Upper lobe of right lung (tissue), 1 donor: ENCODE data around the gene SENP8. TPM values are rescaled to one million over a fixed set of nuclear protein-coding genes. Genes with fewer than 3 reads are reported as not detected.
A peak's percentile ranks its signal among the peaks of the same experiment; 100 is the strongest.

Experiments used
- ATAC-seq: fragments of 200-7000 bp; cut with Tn5 transposase; one replicate; pipeline ENCODE4 v1.9.1; 2020; ENCODE audit warnings: mild to moderate bottlenecking, moderate library complexity
- DNase-seq: peaks from one replicate; pipeline ENCODE4 v3.0.0-alpha.2; 2020
- H3K27ac ChIP-seq: fragments of 200-600 bp; one replicate; pipeline ENCODE4 v1.8.0; 2022
- H3K27me3 ChIP-seq: fragments of 200-600 bp; one replicate; pipeline ENCODE4 v1.8.0; 2022; ENCODE audit warnings: mild to moderate bottlenecking
- H3K36me3 ChIP-seq: fragments of 200-600 bp; one replicate; pipeline ENCODE4 v1.8.0; 2022
- H3K4me1 ChIP-seq: fragments of 200-600 bp; one replicate; pipeline ENCODE4 v1.8.0; 2022
- H3K4me3 ChIP-seq: fragments of 200-600 bp; one replicate; pipeline ENCODE4 v1.8.0; 2022; ENCODE audit warnings: mild to moderate bottlenecking
- H3K9me3 ChIP-seq: fragments of 200-600 bp; one replicate; pipeline ENCODE4 v1.8.0; 2022
- intact Hi-C: fragments of 100-400 bp; cut with DNase I; formaldehyde crosslinking; loops from one replicate; pipeline ENCODE4 v1.11.0; 2022
- total RNA-seq: library from RNA; stranded (reverse); fragmentation: NEBNext Ultra II Directional; extraction: Animal tissue kit (Norgen Biotek cat#: 25700); gene quantifications from one replicate; pipeline ENCODE4 v1.2.1, GENCODE V29; 2021
- TF ChIP-seq, protein P1 (sequence below): fragments of 200-600 bp; IDR thresholded peaks from one replicate; pipeline ENCODE4 v1.8.0; 2022; ENCODE audit warnings: antibody characterized with exemption
- donor health status: DM: no; HTN: yes; CAD: no; lungs with severe emphysema.

SENP8 gene
- total RNA-seq, 1 donor from 2014 or later, result 3.3 TPM

DNA sequence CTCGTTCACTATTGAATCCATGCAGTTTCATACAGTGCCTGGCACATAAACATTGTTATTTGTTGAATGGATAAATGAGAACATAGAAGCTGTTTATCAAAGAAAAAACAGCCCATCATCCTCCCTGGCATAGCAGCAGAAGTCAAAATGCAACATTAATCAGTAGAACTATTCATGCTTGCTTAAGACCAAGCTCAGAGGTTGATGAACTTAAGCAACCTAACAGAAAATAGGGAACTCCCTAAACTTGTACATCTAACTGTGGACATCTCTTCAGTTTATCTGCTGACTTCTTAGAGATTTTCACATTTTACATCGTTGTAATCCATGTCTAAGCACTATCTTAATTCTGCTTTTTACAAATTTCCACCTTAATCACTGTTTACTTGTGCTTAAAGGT is 29.2 kb downstream of the SENP8 start:
- Histone ChIP-seq H3K27me3 (no peaks in the 10 kb centered on the region), H3K9me3 (no peaks in the 10 kb centered on the region), H3K4me1 (no peaks in the 10 kb centered on the region), H3K36me3 (no peaks in the 10 kb centered on the region), H3K4me3 (no peak overlapping the region), H3K27ac (no peak overlapping the region)
- ATAC-seq, result peak; percentile 20
- DNase-seq, result no peak
- TF ChIP-seq, protein P1, sequence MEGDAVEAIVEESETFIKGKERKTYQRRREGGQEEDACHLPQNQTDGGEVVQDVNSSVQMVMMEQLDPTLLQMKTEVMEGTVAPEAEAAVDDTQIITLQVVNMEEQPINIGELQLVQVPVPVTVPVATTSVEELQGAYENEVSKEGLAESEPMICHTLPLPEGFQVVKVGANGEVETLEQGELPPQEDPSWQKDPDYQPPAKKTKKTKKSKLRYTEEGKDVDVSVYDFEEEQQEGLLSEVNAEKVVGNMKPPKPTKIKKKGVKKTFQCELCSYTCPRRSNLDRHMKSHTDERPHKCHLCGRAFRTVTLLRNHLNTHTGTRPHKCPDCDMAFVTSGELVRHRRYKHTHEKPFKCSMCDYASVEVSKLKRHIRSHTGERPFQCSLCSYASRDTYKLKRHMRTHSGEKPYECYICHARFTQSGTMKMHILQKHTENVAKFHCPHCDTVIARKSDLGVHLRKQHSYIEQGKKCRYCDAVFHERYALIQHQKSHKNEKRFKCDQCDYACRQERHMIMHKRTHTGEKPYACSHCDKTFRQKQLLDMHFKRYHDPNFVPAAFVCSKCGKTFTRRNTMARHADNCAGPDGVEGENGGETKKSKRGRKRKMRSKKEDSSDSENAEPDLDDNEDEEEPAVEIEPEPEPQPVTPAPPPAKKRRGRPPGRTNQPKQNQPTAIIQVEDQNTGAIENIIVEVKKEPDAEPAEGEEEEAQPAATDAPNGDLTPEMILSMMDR, result no peak
- intact Hi-C loops, result no loop called here

DNA sequence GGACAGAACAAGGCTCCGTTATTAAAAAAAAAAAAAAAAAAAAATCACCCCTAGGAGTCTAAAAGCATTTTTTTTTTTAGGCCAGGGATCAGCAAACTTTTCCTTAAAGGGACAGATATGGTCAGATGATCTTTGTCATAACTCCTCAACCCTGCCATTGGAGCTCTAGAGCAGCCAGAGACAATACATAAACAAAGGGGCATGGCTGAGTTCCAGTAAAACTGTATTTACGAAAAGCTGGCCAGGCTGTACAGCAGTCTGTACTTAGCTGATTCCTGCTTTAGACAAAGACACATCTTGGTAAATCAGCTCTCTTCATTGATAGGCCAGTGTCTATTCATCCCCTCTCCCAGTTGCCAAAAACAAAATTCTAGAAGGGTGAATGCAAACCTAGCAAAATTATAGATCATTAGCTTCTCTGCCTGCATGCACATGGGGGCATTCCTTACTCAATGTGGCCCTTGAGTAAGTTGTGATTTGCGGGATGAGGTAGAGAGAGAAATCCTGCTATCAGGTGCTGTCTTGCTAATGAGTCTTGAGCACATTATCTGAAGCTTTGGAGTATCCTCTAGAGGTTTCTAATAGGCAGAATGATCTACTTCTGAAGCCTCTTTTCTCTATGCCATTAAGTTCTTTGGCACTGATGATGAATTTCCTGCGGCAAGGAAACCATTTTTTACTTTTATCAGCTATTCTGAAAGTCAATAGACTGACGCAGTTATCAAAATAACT is 35.2 kb downstream of the SENP8 start:
- intact Hi-C loops, result loop anchor here (10.0 kb wide), 1 partner anchor 409 kb away; no protein-coding TSS in a partner anchor
- ATAC-seq, result no peak
- no peaks in the 10 kb centered on the region for H3K36me3 ChIP-seq
- H3K27ac ChIP-seq, result peak overlapping the region; percentile 80
- H3K27me3 ChIP-seq, result no peaks in the 10 kb centered on the region
- H3K4me1 ChIP-seq, result peaks cover 23% of the 10 kb centered on the region
- no peak for DNase-seq
- no peaks in the 10 kb centered on the region for H3K9me3 ChIP-seq
- TF ChIP-seq, protein P1, result no peak
- no peak overlapping the region for H3K4me3 ChIP-seq

DNA sequence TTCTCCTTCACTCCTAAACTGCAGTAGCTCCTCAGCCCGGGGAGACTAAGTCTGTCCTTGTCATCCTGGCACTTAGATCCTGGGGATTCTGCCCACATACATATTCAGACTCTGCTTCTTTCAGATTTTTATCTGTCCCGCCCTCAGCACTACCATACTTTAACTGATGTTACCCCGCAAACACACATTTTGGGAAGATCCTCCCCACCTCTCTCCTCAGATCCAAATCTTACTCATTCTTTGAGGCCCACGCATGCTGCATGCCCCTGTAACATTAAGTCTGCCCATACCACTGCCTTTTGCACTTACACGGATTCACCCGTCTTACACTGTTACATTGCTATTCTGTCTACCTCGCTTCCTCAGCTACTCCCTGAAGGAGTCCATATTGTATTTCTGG is 36.1 kb downstream of the SENP8 start:
- TF ChIP-seq, protein P1, result no peak
- intact Hi-C loops, result loop anchor here (10.0 kb wide), 1 partner anchor 410 kb away; no protein-coding TSS in a partner anchor
- Histone ChIP-seq H3K27ac (peak overlapping the region; percentile 80), H3K27me3 (no peaks in the 10 kb centered on the region), H3K4me1 (peaks cover 23% of the 10 kb centered on the region), H3K9me3 (no peaks in the 10 kb centered on the region), H3K4me3 (no peak overlapping the region), H3K36me3 (no peaks in the 10 kb centered on the region)
- ATAC-seq (no peak), DNase-seq (no peak)

DNA sequence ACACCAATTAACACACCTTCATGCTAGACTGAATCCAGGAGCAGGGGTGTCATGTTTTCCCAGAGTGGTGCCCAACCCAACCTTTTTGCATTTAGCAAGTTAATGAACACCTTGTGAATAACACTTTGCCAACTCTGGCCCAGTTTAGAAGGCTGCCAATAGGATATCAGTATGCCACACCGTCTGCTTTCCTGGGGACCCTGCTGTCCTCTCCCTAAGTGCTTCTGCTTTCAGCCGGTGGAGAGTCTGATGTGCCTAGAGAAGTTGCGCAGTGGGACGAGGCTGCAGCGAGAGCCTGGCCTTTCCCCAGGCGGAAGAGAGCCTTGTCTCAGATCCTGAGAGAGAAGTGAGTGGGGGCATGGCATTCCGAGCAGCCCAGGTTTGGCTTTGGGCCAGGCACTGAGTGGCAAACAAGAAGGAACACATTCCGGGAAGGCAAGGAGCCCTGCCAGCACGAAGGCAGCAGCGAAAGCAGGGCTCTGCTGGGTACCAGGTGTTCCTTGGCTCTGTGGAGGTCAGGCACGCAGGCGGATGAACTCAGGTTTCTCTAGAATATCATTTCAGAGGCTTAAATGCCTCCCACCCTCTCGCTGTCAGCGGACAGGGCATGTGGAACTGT is 36.9 kb downstream of the SENP8 start:
- TF ChIP-seq, protein P1, result no peak
- Histone ChIP-seq H3K27ac (peak overlapping the region; percentile 80), H3K9me3 (no peaks in the 10 kb centered on the region), H3K36me3 (no peaks in the 10 kb centered on the region), H3K4me3 (peak overlapping the region; percentile 63), H3K27me3 (no peaks in the 10 kb centered on the region), H3K4me1 (peaks cover 23% of the 10 kb centered on the region)
- intact Hi-C loops, result loop anchor here (10.0 kb wide), 1 partner anchor 410 kb away; no protein-coding TSS in a partner anchor
- ATAC-seq, result peak; percentile 86
- DNase-seq, result peak; percentile 96

DNA sequence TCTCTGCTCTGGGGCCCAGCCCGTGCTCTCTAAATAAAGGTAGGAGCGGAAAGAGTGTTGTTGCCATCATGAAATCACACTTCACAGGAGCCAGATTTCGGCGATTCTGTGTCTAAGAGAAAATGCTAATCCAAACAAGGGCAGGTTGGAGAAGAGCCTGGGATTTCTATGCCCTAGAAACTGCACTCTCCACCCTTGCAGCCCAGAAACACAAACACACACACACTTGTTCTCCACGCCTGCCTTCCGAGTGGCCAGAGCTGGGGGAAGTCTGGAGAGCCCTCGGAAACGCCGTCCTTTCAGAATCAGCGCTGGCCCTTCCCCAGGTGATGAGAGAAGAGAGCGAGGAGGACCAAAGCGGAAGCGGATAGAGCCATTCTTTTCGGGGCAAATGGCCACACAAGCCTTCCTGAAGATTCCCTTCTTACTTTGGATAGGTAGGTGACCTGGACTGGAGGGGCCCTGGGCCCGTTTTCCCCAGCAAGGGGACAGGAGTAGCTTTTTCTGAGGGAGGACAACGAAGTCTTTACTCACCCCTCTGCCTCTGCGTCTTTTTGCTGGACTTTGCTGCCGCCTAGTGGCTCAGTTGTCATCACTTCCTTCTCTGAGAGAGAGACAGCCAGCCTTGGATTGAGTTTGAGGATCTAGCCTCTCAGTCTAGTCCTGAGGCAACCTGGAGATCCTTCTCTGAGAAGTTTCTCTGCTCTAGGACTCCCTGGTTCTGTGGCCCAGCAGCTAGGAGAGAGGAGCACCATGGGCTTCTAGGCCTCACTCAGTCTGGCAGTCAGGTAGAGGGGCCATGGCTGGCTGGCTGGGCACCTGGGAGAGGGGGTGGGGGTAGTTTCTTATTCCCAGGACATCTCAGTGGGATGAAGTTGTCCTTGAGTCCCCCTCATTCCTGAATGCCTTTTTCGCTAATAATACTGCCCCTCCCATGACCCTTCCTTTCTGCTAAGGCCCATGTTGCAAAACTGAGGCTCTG is 37.7 kb downstream of the SENP8 start:
- Histone ChIP-seq H3K27me3 (no peaks in the 10 kb centered on the region), H3K4me3 (peak overlapping the region; percentile 63), H3K9me3 (no peaks in the 10 kb centered on the region), H3K4me1 (peaks cover 23% of the 10 kb centered on the region), H3K27ac (peak overlapping the region; percentile 80), H3K36me3 (no peaks in the 10 kb centered on the region)
- ATAC-seq (peak; percentile 85), DNase-seq (peak; percentile 90)
- intact Hi-C loops, result loop anchor here (10.0 kb wide), 1 partner anchor 411 kb away; no protein-coding TSS in a partner anchor
- TF ChIP-seq, protein P1, result peak; percentile 90
